ENCODE data around the gene VWC2. TPM values are rescaled to one million over a fixed set of nuclear protein-coding genes. Genes with fewer than 3 reads are reported as not detected.

Gene VWC2
- total and polyA plus RNA-seq, 2 of the 13 experiments (the other 11 are each of a cell fraction or from before 2014, with no cell fraction given), result not detected

DNA sequence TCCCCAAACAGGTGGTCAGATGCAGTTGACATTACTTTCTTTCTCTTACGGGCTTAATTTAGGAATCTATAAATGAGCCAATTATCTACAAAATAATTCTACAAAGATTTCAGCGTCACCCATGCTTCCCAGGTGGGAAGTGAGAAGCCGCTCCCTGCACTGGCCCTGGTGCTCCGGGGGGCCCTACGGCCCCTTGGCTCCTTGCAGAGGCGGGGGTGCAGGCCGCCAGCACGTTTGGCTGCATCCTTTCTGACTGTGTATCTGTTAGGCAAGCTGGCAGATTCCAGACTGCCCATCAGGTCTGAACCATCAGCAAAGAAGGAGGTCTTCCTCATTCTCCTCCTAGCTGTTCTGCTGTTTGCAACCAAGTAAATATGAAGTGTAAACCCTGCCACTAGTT, 16.3 kb downstream of the VWC2 start:
- Histone ChIP-seq H3K27me3 (ENCODE audit: control insufficient read depth in 1 of 2, insufficient read depth in 2 of 2, low read length in 2 of 2) (no peaks in the 10 kb centered on the region), H3K4me1 (ENCODE audit: insufficient read depth, low read length) (no peaks in the 10 kb centered on the region), H2AFZ (ENCODE audit: low read length) (no peak overlapping the region), H3K79me2 (ENCODE audit: insufficient read depth, low read length) (no peaks in the 10 kb centered on the region), H3K9ac (ENCODE audit: insufficient read depth, low read depth, low read length) (no peak overlapping the region), H3K9me3 (ENCODE audit: low read length) (no peaks in the 10 kb centered on the region), H3K27ac (ENCODE audit: extremely low read length, insufficient read depth, low read length) (no peak overlapping the region), H3K36me3 (replicated peaks in 1 of 2; ENCODE audit: control insufficient read depth in 1 of 2, insufficient read depth in 2 of 2, low read length in 2 of 2) (no peaks in the 10 kb centered on the region), H3K4me2 (ENCODE audit: low read depth, low read length) (no peak overlapping the region), H4K20me1 (ENCODE audit: insufficient read depth, low read length) (no peaks in the 10 kb centered on the region), H3K4me3 (replicated peaks in 1 of 3; ENCODE audit: insufficient read depth in 1 of 3, low read depth in 2 of 3, low read length in 3 of 3) (no peak overlapping the region)
- DNase-seq (ENCODE audit: low spot score), result no peak
- no TSS peak for BruUV-seq (replicated peaks)
- intact Hi-C loops (cut with micrococcal nuclease; ENCODE audit: unreplicated experiment) (loop anchor here (2.0 to 5.0 kb wide), 4 partner anchors 307 to 789 kb away; no protein-coding TSS in a partner anchor), in situ Hi-C loops (cut with HindIII; ENCODE audit: extremely low pct_ligation_motif_present, low pct_unique_long_range_greater_than_20kb) (no loop called here)
- FAIRE-seq, result no peak
- WGBS (ENCODE audit: low lambda C conversion rate), result 6% methylated on average over 8 of the region's 8 CpGs
- CTCF ChIA-PET (ENCODE audit: low intra/inter-chr PET ratio, low total read pairs), result no interaction called here
- POLR2A ChIA-PET, result no interaction called here
- ATAC-seq, result no peak
- no peak for TF ChIP-seq GLI4 (CRISPR knock-in tag; IDR thresholded peaks at IDR 0.05; ENCODE audit: borderline replicate concordance)
- no peak for TF ChIP-seq SP140L (CRISPR knock-in tag; IDR thresholded peaks at IDR 0.05; ENCODE audit: borderline replicate concordance)
- no peak for TF ChIP-seq SP2 (CRISPR knock-in tag; IDR thresholded peaks at IDR 0.05)
- no peak for TF ChIP-seq U2AF2 (IDR thresholded peaks at IDR 0.05; ENCODE audit: low read depth, low read length)
- no peak for TF ChIP-seq PAWR (CRISPR knock-in tag; IDR thresholded peaks at IDR 0.05; ENCODE audit: borderline replicate concordance)
- no peak for TF ChIP-seq NKX3-1 (CRISPR knock-in tag; IDR thresholded peaks at IDR 0.05)
- TF ChIP-seq ZNF3 (CRISPR knock-in tag; IDR thresholded peaks at IDR 0.05), result no peak
- TF ChIP-seq SKI (IDR thresholded peaks at IDR 0.05; ENCODE audit: partially characterized antibody), result no peak
- TF ChIP-seq FOXO1 (CRISPR knock-in tag; IDR thresholded peaks at IDR 0.05), result no peak
- TF ChIP-seq IKZF1 (IDR thresholded peaks at IDR 0.05), result no peak
- no peak for TF ChIP-seq PLRG1 (conservative IDR thresholded peaks at IDR 0.05)
- no peak for TF ChIP-seq ARID3A (IDR thresholded peaks at IDR 0.05; ENCODE audit: low read depth, low read length)
- no peak for TF ChIP-seq CSRNP2 (CRISPR knock-in tag; conservative IDR thresholded peaks at IDR 0.05; ENCODE audit: low read depth)
- TF ChIP-seq ZNF7 (CRISPR knock-in tag; IDR thresholded peaks at IDR 0.05), result no peak
- no peak for TF ChIP-seq MAFG (CRISPR knock-in tag; IDR thresholded peaks at IDR 0.05)
- no peak for TF ChIP-seq ZNF335 (CRISPR knock-in tag; IDR thresholded peaks at IDR 0.05)
- TF ChIP-seq, protein P1, sequence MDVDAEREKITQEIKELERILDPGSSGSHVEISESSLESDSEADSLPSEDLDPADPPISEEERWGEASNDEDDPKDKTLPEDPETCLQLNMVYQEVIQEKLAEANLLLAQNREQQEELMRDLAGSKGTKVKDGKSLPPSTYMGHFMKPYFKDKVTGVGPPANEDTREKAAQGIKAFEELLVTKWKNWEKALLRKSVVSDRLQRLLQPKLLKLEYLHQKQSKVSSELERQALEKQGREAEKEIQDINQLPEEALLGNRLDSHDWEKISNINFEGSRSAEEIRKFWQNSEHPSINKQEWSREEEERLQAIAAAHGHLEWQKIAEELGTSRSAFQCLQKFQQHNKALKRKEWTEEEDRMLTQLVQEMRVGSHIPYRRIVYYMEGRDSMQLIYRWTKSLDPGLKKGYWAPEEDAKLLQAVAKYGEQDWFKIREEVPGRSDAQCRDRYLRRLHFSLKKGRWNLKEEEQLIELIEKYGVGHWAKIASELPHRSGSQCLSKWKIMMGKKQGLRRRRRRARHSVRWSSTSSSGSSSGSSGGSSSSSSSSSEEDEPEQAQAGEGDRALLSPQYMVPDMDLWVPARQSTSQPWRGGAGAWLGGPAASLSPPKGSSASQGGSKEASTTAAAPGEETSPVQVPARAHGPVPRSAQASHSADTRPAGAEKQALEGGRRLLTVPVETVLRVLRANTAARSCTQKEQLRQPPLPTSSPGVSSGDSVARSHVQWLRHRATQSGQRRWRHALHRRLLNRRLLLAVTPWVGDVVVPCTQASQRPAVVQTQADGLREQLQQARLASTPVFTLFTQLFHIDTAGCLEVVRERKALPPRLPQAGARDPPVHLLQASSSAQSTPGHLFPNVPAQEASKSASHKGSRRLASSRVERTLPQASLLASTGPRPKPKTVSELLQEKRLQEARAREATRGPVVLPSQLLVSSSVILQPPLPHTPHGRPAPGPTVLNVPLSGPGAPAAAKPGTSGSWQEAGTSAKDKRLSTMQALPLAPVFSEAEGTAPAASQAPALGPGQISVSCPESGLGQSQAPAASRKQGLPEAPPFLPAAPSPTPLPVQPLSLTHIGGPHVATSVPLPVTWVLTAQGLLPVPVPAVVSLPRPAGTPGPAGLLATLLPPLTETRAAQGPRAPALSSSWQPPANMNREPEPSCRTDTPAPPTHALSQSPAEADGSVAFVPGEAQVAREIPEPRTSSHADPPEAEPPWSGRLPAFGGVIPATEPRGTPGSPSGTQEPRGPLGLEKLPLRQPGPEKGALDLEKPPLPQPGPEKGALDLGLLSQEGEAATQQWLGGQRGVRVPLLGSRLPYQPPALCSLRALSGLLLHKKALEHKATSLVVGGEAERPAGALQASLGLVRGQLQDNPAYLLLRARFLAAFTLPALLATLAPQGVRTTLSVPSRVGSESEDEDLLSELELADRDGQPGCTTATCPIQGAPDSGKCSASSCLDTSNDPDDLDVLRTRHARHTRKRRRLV (CRISPR knock-in tag; IDR thresholded peaks at IDR 0.05), result no peak
- TF ChIP-seq ZNF263 (CRISPR knock-in tag; IDR thresholded peaks at IDR 0.05), result no peak

Measured in HepG2 (cell line).